Activated CD8-positive, alpha-beta memory T cell treated with anti-CD3 and anti-CD28 coated beads for 1 hour (primary cell): ENCODE results near the gene MFN2.
"Not testable (repeated sequence)": the region's sequence is repeated elsewhere in the genome, so short reads cannot be mapped to it uniquely, and the experiment has no call there.

Source experiments
- DNase-seq, 2 donors: peaks; one replicate each; pipeline ENCODE4 v3.0.0-alpha.2; 2020; ENCODE audit warnings: low read depth in 1 of 2; ENCODE audit errors: extremely low read depth in 1 of 2

MFN2 gene

DNA sequence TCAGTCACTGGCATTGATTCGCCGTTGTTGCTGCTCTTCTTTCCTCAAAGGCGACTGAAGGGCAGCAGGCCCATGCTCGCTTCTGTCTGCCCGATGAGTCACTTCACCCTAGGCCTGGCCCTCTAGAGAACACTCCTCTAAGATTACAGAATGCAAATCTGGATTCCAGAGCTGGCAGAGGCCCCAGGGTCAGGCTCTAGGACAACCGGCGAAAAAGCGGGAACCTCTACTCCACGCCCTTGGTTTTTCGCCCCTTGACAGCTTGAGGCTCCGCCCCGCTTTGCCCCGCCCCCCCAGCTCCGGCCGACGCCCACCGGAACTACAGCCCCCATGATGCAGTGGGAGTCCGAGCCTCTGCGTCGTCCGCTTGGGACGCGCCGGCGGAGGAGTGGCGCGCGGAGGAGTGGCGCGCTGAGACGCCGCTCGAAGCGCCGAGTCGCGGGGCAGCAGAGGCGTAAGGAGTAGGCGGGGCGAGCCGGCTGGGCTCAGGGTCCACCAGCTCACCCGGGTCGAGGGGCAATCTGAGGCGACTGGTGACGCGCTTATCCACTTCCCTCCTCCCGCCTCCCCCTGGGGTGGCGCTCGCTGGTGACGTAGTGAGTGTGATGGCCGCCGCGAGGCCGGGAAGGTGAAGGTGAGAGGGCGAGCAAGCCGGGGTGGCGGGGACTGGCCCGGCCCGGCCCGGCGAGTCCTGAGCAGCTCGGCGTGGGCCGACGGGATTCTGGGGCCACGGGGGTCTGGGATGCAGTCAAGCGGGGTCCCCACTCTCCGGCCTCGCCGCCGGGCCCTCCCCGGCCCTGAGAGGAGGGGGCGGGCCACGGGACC is at the start of gene MFN2:
Gene MFN2, plus strand, starts transcription at position 594 of the 825 bp plus-strand sequence. CDS start 8,725 bp downstream, outside the sequence.
- peak; percentile 70 to 89 for DNase-seq

DNA sequence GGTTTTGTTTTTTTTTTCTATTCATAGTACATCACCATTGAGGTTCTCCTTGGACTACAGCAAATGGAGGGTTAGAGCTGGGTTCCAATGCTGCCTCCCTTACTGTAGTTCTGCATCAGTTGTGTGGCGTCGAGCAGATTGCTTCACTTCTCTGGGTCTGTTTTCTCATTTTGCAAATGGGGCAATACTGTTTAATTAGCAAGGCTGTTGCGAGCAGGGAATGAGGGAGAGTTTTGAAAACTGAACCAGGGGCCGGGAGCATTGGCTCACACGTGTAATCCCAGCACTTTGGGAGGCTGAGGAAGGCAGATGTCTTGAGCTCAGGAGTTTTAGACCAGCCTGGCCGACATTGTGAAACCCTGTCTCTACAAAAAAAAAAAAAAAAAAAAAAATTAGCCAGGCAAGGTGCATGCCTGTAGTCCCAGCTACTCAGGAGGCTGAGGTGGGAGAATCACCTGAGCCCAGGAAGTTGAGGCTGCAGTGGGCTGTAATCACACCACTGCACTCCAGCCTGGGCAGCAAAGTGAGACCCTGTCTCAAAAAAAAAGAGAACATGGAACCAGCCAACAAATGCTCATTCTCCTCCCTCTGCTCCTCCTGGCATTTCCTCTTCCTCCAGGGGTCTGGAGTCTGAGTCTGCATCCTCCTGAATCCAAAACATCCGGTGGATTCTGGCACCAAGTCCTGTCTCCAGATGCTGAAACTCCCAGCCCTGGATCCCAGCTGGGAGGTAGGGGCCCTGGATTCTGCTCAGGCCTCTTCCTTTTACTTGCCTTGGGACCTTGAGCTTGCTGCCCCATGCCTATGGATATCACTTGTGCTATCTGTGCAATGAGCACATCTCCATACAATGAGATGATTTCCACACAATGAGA is 49.4 kb upstream of the MFN2 start:
- no peak for DNase-seq

DNA sequence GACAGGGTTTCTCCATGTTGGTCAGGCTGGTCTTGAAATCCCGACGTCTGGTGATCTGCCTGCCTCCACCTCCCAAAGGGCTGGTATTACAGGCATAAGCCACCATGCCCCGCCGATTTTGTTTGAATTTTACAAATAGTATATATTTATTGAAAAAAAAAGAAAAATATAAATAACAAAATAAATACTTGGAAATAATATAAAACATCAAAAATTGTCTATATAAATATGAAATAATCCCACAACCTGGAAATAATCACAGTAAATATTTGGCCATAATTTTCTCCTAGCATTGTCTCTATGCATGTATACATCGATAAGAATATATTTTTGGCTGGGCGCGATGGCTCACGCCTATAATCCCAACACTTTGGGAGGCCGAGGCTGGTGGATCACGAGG is 48.4 kb upstream of the MFN2 start:
- no peak for DNase-seq

DNA sequence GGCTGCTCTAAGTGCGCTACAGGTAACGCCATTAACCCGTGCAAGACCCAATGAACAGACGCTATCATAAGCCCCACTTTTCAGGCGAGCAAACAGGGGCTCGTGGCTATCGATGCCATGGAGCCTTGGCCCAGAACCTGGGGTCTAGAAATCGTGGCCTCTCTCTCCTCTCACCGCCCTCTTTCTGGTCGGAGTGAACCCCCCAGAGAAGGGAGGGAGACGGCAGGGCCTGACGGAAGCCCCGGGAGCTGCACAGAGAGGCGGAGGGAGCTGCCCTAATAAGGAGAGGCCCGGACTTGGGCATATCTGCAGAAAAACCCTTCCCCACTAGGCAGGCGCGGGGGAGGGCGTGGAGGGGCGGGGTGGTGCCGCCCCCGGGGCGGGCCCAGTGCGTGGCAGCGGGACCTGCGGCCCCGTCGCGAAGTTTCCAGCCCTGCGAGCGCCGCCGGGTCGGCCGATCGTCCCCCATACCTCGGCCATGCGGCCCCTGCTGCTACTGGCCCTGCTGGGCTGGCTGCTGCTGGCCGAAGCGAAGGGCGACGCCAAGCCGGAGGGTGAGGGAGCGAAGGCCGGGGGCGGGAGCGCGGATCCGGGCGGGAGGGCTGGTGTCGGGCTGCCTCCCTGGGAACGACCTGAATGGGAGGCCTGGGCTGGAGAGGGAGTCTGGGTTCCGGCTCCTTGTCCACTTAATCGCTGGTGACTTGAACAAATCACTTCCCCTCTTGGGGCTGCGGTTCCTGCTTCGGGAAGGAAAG is 45.8 kb upstream of the MFN2 start, which contains the start of gene PLOD1:
Gene PLOD1, plus strand, starts transcription at position 416 of the 755 bp plus-strand sequence. Its CDS starts 63 bp downstream, at position 479.
- peak; percentile 55 to 82 for DNase-seq

DNA sequence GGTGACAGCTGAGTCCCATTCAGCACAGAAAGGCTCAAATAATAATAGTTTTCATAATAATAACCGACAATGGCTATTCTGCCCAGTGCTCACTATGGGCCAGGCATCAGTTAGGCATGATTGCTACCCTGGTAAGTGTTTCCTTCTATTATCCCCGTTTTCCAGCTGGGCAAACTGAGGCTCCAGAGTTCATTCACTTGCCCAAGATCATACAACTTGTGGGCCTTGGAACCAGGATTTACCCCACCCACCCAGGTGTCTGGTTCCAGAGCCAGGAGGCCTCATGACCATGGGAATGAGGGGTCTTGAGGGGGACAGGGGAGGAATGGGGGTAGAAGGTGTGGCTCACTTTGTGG is 45.2 kb upstream of the MFN2 start:
- no peak for DNase-seq

DNA sequence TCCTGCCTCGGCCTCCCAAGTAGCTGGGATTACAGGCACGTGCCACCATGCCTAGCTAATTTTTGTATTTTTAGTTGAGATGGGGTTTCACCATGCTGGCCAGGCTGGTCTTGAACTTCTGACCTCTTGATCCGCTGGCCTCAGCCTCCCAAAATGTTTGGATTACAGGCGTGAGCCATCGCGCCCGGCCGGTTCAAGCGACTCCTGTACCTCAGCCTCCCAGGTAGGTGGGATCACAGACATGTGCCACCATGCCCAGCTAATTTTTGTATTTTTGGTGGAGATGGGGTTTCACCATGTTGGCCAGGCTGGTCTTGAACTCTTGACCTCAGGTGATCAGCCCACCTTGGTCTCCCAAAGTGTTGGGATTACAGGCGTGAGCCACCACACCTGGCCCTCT is 44.5 kb upstream of the MFN2 start:
- DNase-seq: not testable (repeated sequence)

DNA sequence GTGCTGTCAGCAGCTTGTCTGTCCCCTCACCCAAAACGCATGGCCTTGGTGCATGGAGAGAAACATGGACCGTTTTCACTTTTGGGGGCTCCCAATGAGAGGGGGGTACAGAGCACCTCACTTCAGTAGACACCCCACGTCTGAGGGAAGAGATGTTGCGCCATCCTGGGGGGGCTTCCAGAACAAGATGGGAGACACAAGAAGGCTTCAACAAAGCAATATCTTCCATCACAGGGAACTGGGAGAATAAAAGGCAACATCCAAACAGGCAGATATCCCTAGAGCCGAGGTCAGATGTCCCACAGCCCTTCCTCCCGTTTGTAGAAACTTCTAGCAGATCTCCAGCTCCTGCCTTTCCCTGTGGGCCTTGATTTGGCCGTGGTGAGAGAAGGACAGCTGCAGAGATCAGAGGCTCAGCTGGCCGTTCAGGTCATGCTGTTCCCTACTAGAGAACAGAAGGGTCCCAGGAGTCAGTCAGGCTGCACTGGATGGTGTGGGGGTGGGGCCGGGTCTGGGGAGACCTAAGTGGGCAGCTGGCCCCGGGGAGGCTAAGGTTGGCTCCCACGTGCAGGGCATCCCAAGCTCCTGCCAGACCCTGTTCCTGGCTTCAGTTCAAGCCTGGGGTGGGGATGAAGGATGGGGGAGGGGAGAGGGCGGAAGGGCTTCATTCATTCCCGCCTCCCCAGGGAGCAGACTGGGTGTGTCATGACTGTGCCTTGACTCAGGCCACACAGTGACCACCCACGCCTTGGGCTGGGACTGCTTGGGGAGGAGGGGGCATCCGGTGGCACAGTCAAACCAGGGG is 41.3 kb upstream of the MFN2 start:
- no peak for DNase-seq

DNA sequence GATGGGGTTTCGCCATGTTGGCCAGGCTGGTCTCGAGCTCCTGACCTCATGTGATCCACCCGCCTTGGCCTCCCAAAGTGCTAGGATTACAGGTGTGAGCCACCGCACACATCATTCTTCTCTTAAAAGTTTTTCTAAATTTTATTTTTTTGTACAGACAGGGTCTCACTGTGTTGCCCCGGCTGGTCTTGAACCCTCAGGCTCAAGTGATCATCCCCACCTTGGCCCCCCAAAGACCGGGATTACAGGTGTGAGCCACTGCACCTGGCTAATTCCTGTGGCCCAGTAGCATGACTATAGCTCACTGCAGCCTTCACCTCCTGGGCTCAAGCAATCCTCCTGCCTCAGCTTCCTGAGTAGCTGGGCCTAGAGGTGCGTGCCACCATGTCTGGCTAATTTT is 40.5 kb upstream of the MFN2 start:
- not testable (repeated sequence) for DNase-seq

DNA sequence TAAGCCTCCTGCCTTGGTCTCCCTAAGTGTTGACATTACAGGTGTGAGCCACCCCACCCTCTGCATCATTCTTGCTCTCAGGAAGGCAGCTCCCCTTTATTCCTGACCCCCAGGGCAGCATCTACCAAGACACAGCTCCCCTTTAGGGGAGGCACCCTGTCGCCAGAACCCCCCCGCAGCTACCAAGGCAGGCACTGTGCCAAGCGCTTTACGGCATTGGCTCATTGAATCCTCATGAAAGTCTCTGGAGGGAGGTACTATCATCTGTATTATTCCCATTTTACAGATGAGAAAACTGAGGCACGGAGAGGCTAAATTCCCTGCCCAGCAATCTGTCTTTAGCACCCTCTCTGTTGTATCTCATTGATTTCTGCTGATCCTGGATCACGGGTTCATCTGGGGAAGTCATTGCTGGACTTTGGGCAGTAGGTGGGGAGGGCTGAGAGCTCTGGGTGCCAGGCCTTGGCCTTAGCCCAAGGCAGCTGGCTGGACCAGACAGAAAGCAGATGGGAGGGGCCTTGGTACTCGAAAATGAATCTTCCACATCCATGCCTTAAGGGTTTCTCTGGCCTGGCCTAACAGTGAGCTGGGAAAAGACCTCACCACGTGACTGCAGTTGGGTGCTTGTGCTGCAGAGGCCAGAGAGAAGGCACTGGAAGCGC is 39.9 kb upstream of the MFN2 start:
- DNase-seq: no peak

DNA sequence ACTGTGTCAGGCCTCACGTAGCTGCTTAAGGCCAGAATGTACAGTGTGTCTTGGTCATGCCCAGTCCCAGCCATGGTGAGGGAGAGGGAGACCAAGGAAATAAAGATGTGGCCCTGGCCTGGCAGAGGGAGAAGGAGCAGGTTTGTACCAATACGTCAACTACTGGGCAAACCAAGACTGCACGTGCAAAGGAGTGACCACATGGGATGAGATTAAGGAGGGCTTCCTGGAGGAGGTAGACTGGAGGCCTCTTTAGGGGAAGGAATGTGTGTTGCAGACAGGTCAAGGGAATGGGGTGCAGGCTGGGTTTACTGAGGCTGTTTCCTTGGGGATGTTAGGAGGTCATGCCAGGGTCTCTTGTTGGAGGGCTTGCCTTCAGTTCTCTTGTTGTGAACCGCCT is 38.0 kb upstream of the MFN2 start:
- no peak for DNase-seq

DNA sequence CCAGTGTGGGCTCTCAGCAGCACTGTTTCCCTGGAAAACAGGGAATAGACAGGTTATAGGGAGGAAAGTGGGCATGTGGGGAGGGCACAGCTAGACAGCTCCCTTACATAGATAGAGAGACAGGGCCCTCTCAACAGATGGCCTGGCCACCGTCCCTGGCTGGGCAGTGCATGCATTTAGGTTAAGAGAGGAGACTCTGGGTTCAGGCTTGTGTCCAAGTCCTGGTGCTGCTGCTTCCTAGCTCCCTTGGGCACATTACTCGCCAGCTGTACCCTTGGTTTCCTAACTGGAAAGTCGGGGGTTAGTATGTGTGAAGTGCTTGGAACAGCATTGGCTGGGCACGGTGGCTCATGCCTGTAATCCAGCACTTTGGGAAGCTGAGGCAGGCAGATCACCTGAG is 36.6 kb upstream of the MFN2 start:
- no peak for DNase-seq

DNA sequence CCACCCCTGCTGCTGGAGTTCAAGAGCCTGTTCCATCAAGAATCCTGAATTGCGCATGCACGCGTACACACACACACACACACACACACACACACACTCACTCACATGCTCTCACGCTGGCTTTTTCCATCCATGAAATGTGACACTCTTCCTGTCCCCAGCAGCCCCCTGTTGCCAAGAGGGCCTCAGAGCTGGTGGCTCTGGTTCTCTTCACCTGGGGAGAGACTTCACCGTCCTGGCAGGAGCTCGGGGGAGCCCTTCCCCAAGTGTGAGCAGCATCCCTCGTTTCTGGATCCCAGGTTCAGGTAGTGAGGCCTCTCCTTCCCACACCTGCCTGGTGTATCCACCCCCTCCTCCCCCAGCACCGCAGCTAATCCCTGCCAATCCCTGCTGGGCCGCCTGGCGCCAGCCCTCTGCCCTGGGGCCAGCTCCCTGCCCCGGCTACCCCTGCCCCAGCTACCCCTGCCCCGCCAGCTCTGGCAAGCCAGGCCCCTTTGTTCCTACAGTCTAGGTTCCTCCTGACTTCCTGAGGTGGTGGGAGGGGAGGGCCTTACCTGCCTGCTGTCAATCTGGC is 35.8 kb upstream of the MFN2 start:
- no peak for DNase-seq

DNA sequence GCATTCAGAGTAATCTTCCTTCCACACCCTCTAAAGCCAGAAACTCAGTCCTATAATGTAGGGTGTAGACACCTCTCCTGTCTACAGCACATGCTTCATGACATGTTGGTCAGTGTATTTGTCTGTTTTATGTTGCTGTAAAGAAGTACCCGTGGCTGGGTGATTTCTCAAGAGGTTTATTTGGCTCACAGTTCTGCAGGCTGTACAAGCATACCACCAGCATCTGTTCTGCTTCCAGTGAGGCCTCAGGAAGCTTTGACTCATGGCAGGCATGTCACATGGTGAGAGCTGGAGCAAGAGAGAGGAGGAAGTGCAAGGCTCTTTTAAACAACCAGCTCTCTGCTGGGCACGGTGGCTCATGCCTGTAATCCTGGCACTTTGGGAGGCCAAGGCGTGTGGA is 33.6 kb upstream of the MFN2 start:
- no peak for DNase-seq

DNA sequence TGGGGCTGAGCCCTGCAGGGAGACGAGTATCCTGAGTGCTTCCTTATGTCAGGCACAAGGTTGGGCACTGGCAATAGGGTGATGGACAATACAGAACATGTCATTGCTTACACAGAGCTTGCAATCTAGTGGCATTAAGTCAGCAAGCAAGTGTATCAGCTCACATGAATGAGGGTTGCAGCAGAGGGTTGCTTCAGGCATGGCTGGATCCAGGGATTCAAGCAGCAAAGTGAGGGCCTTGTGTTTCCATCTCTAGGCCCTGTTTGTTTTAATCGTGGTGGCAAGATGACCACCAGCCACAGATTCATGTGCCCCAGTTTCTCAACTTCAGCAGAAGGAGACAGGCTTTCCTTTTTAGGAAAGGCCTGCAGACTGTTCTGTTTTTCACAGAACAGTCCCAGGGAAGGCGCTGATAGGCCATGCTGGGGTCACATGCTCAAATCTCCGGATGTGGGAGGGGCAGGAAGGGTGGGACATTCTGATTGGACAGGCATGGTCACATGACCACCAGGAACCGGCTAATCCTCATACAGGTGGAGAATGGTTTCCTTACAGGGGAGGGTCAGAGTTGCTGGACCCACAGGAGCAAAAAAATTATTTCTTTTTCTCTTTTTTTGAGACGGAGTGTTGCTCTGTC is 31.3 kb upstream of the MFN2 start:
- no peak for DNase-seq

DNA sequence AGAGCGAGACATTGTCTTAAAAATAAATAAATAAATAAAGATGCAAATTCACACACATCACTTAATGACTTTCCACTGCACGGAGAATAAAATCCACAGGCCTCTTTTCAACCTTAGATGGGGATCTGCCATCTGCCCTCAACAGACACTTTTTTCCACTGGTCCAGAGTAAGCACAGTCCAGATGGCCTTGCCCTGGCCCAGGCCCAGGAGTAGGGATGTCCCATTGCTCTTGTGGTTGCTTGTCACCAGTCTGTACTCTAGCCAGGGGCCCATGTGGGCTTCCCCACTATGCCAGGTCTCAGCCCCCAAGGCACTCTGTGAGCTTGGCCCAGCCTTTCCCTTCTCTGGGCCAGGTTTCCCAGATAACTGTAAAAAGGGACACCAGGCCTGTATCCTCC is 28.3 kb upstream of the MFN2 start:
- no peak for DNase-seq

DNA sequence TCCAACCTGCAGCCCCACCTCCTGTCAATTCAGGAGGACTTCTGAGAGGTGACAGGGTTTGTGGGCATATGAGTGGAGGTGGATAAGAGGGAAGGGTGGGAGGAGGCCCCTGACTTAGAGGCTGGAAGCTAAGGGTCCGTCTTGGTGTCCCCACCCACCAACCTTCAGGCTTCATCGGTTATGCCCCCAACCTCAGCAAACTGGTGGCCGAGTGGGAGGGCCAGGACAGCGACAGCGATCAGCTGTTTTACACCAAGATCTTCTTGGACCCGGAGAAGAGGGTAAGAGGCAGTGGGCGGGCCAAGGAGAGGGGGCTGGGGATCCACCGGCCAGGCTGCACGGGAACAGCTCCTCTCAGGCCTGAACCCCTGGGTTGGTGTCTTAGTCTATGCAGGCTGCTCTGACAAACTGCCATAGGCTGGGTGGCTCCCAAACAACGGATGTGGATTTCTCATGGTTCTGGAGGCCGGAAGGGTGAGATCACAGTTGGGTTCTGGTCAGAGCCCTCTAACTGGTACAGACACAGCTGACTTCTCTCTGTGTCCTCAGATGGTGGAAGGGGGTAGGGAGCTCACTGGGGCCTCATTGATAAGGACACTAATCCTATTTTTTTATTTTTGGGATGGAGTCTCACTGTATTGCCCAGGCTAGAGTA is 27.7 kb upstream of the MFN2 start:
- no peak for DNase-seq

DNA sequence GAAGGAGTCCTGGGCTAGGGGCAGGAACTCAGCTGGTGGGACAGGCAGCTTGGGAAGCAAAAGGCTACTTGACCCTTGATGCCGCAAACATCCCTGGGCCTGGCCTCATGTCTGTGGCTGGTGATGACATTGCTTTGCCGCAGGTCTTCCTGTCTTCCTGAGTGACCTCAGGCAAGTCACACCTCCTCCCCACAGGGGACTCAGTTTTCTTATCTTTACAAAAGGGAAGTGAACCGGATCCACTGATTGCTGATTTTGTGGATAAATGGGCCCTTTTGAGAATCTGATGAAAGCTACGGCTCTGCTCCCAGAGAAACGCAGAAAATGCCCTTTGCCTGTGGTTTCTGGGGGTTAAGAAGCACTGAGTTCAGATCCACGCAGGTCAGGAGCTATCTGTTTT is 25.0 kb upstream of the MFN2 start:
- DNase-seq: no peak

DNA sequence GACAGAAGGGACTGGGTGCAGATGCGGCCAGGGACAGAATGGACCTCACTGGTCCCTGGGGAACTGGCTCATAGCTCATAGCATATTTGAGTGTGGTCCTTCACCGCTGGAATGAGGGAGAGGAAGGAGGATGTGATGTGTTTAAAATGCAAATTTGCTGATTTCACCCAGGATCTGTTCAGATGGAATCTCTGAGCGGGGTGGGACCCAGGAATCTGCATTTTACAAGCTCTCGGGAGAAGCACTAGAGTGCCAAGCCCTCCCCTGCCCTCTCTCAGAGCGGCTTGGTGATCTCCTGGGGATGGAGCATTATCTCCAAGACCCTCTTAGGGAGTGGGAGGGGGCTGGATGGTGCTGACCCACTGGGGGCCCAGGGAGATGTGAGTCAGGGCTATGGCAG is 22.8 kb upstream of the MFN2 start:
- DNase-seq: no peak

DNA sequence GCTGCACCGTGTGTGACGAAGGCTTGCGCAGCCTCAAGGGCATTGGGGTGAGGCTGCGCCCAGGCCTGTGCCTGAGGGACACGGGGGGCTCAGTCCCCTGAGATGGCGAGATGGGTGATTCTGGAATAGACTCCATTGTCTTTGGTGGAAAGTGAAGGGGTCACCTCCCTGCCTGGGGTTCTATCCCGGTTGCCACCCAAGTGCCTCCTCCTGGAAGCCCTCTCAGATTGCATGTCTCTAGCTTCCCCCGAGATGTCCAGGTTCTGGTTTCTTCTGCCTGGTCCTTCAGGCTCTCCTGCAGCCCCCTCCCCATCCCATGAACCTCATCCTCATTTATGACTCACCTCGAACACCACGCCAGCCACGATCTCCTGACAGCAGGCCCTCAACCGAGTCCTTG is 22.3 kb upstream of the MFN2 start:
- DNase-seq: no peak
